Measurements from ENCODE around the gene TBC1D10A.

Gene TBC1D10A

DNA sequence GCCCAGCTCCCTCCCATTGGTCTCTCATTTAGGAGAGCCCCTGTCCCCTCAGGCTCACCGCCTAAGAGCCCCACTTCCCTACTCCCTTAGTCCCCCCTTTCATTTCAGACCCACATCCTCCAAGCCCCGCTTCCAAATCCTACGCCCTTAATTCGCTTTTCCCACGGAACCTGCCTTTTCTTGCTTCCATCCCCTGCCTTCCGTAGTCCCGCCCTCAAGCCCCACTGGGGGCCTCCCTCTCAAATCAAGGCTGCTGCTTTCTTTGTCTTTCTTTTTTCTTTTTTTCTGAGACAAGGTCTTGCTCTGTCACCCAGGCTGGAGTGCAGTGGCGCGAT is 30.5 kb upstream of the TBC1D10A start (continued):
- peak; percentile 37; the same call in 1 of the 2 replicates for TF ChIP-seq ZNF366 (tag by site-specific recombination; conservative IDR thresholded peaks at IDR 0.05)
- no peak for TF ChIP-seq KLF1 (tag by site-specific recombination; IDR thresholded peaks at IDR 0.05)

DNA sequence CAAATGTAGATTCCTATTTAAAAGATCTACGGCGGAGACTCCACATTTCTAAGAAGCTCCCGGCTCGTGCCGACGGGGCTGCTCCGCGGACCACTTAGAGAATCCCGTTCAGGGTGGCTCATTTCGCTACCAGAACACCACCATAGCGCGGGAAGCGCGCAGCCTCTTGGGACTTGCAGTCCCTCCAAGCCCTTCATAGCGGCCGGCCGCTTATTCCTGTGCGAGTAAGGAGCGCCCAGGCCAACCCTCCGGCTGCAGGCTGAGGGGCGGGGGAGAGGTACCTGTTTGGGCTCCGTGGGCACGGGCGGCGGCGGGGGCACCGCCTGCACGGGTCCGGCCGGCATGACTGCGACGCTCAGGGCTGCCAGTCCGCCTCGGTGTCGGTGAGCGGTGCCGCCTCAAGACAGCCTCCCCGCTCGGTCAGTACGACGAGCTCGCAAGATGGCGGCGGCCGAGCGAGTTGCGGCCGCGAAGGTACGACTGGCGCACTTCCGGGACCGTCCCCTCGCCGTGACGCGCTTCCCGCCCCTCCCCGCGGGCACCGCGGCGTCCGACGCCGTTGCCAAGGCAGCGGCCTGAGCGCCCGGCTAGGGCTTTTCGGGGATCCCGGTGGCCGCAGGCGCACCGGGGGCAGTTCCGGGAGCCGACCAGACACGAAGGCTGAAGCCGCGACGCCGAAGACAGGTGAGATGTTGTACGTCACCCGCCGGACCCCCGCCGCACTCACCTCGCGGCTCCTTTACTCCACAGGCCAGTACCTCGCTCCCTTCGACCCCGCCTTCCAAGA is 29.9 kb upstream of the TBC1D10A start, which contains the start of the genes CCDC157 and SF3A1:
CCDC157 (plus strand) TSS at position 559 of the 787 bp plus-strand sequence. CDS start 8,994 bp downstream, outside the sequence.
SF3A1 (minus strand) TSS at position 446 of the 787 bp plus-strand sequence; CDS start at position 344, 102 bp downstream.
- Histone ChIP-seq H3K36me3 (ENCODE audit: control insufficient read depth in 2 of 2, insufficient read depth in 1 of 2, low read length in 2 of 2) (peaks cover 4 to 36% of the 10 kb centered on the region in 2 experiments), H3K4me1 (ENCODE audit: control insufficient read depth, insufficient read depth, low read length) (peaks cover 5% of the 10 kb centered on the region; the same call in 1 of the 2 replicates), H3K27ac (ENCODE audit: extremely low read depth, low read depth, low read length) (peak within 1 kb of the TSS; percentile 82), H3K4me3 (ENCODE audit: low read depth, low read length) (peak within 1 kb of the TSS; percentile 98), H3K9me3 (ENCODE audit: control insufficient read depth, insufficient read depth, low read depth, low read length) (no peaks in the 10 kb centered on the region)
- ChIA-PET CTCF (interaction anchor here (0.5 to 1.7 kb wide), 6 partner anchors 29 to 270 kb away, joined by 3 to 5 read pairs (median 4); partner anchors contain the start of genes CASTOR1 and RNF215), POLR2A (interaction anchor here (0.6 to 2.1 kb wide), 34 partner anchors 9 to 936 kb away, joined by 3 to 40 read pairs (median 5); partner anchors contain the start of genes CASTOR1, RNF215, SEC14L2 and TBC1D10A)
- peak; percentile 96 for TF ChIP-seq YY1 (tag by site-specific recombination; IDR thresholded peaks at IDR 0.05)
- TF ChIP-seq GFI1B (tag by site-specific recombination; IDR thresholded peaks at IDR 0.05): no peak
- TF ChIP-seq, protein P1, sequence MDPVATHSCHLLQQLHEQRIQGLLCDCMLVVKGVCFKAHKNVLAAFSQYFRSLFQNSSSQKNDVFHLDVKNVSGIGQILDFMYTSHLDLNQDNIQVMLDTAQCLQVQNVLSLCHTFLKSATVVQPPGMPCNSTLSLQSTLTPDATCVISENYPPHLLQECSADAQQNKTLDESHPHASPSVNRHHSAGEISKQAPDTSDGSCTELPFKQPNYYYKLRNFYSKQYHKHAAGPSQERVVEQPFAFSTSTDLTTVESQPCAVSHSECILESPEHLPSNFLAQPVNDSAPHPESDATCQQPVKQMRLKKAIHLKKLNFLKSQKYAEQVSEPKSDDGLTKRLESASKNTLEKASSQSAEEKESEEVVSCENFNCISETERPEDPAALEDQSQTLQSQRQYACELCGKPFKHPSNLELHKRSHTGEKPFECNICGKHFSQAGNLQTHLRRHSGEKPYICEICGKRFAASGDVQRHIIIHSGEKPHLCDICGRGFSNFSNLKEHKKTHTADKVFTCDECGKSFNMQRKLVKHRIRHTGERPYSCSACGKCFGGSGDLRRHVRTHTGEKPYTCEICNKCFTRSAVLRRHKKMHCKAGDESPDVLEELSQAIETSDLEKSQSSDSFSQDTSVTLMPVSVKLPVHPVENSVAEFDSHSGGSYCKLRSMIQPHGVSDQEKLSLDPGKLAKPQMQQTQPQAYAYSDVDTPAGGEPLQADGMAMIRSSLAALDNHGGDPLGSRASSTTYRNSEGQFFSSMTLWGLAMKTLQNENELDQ (tag by site-specific recombination; IDR thresholded peaks at IDR 0.05; ENCODE audit: low read depth): no peak
- no peak for TF ChIP-seq MYNN (tag by site-specific recombination; IDR thresholded peaks at IDR 0.05; ENCODE audit: borderline replicate concordance)
- no peak for TF ChIP-seq ZNF664 (tag by site-specific recombination; IDR thresholded peaks at IDR 0.05)
- TF ChIP-seq ZNF785 (tag by site-specific recombination; IDR thresholded peaks at IDR 0.05): no peak
- TF ChIP-seq GLI4 (tag by site-specific recombination; IDR thresholded peaks at IDR 0.05): peak; percentile 59; the same call in 1 of the 2 replicates
- TF ChIP-seq ZNF140 (tag by site-specific recombination; IDR thresholded peaks at IDR 0.05): no peak
- TF ChIP-seq ZBTB48 (tag by site-specific recombination; IDR thresholded peaks at IDR 0.05): no peak
- TF ChIP-seq, protein P2, sequence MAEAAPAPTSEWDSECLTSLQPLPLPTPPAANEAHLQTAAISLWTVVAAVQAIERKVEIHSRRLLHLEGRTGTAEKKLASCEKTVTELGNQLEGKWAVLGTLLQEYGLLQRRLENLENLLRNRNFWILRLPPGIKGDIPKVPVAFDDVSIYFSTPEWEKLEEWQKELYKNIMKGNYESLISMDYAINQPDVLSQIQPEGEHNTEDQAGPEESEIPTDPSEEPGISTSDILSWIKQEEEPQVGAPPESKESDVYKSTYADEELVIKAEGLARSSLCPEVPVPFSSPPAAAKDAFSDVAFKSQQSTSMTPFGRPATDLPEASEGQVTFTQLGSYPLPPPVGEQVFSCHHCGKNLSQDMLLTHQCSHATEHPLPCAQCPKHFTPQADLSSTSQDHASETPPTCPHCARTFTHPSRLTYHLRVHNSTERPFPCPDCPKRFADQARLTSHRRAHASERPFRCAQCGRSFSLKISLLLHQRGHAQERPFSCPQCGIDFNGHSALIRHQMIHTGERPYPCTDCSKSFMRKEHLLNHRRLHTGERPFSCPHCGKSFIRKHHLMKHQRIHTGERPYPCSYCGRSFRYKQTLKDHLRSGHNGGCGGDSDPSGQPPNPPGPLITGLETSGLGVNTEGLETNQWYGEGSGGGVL (tag by site-specific recombination; IDR thresholded peaks at IDR 0.05): no peak
- TF ChIP-seq BCL11A (tag by site-specific recombination; IDR thresholded peaks at IDR 0.05; ENCODE audit: low read depth): no peak
- TF ChIP-seq ZNF24 (tag by site-specific recombination; IDR thresholded peaks at IDR 0.05): no peak; the same call in 1 of the 2 replicates
- TF ChIP-seq ZNF155 (tag by site-specific recombination; IDR thresholded peaks at IDR 0.05): no peak
- TF ChIP-seq REPIN1 (tag by site-specific recombination; IDR thresholded peaks at IDR 0.05; ENCODE audit: low read depth): no peak
- peak; percentile 55 for TF ChIP-seq ZNF341 (tag by site-specific recombination; IDR thresholded peaks at IDR 0.05; ENCODE audit: low read depth)
- no peak for TF ChIP-seq ZNF473 (tag by site-specific recombination; IDR thresholded peaks at IDR 0.05)
- TF ChIP-seq ZNF169 (tag by site-specific recombination; IDR thresholded peaks at IDR 0.05): no peak
- no peak for TF ChIP-seq ZNF777 (tag by site-specific recombination; IDR thresholded peaks at IDR 0.05; ENCODE audit: borderline replicate concordance)
- no peak for TF ChIP-seq ZNF133 (tag by site-specific recombination; IDR thresholded peaks at IDR 0.05)
- no peak for TF ChIP-seq ZNF776 (tag by site-specific recombination; IDR thresholded peaks at IDR 0.05; ENCODE audit: borderline replicate concordance)
- TF ChIP-seq, protein P3, sequence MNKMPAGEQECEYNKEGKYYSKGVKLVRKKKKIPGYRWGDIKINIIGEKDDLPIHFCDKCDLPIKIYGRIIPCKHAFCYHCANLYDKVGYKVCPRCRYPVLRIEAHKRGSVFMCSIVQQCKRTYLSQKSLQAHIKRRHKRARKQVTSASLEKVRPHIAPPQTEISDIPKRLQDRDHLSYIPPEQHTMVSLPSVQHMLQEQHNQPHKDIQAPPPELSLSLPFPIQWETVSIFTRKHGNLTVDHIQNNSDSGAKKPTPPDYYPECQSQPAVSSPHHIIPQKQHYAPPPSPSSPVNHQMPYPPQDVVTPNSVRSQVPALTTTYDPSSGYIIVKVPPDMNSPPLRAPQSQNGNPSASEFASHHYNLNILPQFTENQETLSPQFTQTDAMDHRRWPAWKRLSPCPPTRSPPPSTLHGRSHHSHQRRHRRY (tag by site-specific recombination; IDR thresholded peaks at IDR 0.05): no peak
- TF ChIP-seq, protein P4, sequence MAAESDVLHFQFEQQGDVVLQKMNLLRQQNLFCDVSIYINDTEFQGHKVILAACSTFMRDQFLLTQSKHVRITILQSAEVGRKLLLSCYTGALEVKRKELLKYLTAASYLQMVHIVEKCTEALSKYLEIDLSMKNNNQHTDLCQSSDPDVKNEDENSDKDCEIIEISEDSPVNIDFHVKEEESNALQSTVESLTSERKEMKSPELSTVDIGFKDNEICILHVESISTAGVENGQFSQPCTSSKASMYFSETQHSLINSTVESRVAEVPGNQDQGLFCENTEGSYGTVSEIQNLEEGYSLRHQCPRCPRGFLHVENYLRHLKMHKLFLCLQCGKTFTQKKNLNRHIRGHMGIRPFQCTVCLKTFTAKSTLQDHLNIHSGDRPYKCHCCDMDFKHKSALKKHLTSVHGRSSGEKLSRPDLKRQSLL (tag by site-specific recombination; IDR thresholded peaks at IDR 0.05): no peak
- TF ChIP-seq ZNF837 (tag by site-specific recombination; IDR thresholded peaks at IDR 0.05): no peak
- no peak for TF ChIP-seq ZNF112 (tag by site-specific recombination; IDR thresholded peaks at IDR 0.05)
- no peak for TF ChIP-seq PRDM1 (tag by site-specific recombination; IDR thresholded peaks at IDR 0.05)
- no peak for TF ChIP-seq ZNF211 (tag by site-specific recombination; IDR thresholded peaks at IDR 0.05; ENCODE audit: low read depth)
- peak; percentile 98 for TF ChIP-seq ZNF629 (tag by site-specific recombination; IDR thresholded peaks at IDR 0.05)
